GM13976 (cell line): ENCODE results near the gene CD1C.
"Not testable (repeated sequence)": the region's sequence is repeated elsewhere in the genome, so short reads cannot be mapped to it uniquely, and the experiment has no call there.

Experiments used
- DNase-seq: peaks from one replicate; pipeline ENCODE4 v3.0.0; 2012; ENCODE audit warnings: low spot score
- in situ Hi-C: fragments of 300-500 bp; cut with MboI; formaldehyde crosslinking; loops from one replicate; pipeline ENCODE4 v1.12.0; 2022; ENCODE audit warnings: low sequenced_read_pairs, mixed read lengths, inconsistent platforms; ENCODE audit not compliant: unreplicated experiment
- TF ChIP-seq, protein P1 (sequence below): IDR thresholded peaks from 2 replicates; pipeline ENCODE4 v1.5.1; 2012; ENCODE audit warnings: borderline replicate concordance, mild to moderate bottlenecking; ENCODE audit not compliant: insufficient read depth; ENCODE audit errors: extremely low read depth, missing control alignments, control extremely low read depth

CD1C gene

DNA sequence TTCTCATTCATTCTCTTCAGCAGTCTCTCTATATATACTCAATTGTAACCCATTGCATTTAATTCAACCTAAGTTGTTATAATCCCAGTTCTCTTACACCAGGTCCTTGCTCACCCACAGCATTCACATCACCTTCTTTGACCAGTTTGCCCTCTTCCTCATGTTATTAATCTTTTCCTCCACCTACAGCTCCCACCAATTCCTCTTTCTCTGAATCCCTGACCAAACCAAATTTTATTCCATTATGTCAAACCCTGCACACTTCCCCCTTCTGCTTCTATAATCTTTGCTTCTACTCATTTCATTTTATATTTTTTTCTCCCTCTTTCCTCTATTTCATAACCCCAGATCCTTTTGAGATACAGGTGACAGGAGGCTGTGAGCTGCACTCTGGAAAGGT lies 34.1 kb upstream of the CD1C start:
- in situ Hi-C loops = no loop called here
- no peak for DNase-seq
- TF ChIP-seq, protein P1, sequence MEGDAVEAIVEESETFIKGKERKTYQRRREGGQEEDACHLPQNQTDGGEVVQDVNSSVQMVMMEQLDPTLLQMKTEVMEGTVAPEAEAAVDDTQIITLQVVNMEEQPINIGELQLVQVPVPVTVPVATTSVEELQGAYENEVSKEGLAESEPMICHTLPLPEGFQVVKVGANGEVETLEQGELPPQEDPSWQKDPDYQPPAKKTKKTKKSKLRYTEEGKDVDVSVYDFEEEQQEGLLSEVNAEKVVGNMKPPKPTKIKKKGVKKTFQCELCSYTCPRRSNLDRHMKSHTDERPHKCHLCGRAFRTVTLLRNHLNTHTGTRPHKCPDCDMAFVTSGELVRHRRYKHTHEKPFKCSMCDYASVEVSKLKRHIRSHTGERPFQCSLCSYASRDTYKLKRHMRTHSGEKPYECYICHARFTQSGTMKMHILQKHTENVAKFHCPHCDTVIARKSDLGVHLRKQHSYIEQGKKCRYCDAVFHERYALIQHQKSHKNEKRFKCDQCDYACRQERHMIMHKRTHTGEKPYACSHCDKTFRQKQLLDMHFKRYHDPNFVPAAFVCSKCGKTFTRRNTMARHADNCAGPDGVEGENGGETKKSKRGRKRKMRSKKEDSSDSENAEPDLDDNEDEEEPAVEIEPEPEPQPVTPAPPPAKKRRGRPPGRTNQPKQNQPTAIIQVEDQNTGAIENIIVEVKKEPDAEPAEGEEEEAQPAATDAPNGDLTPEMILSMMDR = no peak

DNA sequence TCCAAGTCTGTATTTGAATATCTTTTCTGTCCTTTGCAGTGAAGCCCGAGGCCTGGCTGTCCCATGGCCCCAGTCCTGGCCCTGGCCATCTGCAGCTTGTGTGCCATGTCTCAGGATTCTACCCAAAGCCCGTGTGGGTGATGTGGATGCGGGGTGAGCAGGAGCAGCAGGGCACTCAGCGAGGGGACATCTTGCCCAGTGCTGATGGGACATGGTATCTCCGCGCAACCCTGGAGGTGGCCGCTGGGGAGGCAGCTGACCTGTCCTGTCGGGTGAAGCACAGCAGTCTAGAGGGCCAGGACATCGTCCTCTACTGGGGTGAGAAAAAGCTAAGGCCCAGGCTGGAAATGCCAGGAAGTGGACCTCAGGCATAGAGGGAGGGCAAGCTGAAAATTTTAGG lies 33.0 kb upstream of the CD1C start:
- DNase-seq, in situ Hi-C loops: not testable (repeated sequence)

DNA sequence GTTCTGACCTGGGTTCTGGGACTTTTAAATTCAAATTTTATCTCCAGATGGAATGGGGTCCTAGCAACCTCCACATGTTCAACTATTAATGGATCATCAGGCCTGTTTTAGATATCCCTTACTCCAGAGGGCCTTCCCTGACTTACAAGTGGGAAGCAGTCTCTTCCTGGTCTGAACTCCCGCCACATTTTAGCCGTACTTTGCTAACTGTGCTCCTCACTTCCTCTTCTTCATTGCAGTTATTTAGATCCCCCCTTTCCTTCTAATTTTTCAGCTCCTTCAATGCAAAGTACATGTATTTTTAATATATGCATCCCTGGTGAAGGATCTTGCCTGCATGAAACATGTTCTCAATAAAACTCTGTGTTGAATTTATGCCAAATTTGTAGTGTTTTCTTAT lies 31.8 kb upstream of the CD1C start:
- in situ Hi-C loops = no loop called here
- no peak for DNase-seq
- TF ChIP-seq, protein P1 = no peak

DNA sequence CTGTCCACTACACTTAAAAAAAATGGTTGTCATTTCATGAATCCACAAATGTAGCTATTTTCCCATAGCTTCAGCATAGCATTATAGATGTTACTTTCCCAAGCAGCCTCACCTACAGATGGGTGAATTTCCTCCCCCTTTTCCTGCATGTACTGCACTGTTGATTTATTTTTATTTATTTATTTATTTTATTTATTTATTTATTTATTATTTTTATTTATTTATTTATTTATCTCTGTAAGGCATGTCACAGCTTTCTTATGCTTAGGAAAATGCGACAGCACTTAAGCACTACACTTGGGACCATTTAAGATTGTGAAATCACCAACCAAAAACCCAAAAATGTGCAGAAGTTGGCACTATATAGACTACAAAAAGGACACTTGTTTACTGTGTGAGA lies 30.6 kb upstream of the CD1C start:
- DNase-seq = no peak
- in situ Hi-C loops = no loop called here
- TF ChIP-seq, protein P1 = no peak

DNA sequence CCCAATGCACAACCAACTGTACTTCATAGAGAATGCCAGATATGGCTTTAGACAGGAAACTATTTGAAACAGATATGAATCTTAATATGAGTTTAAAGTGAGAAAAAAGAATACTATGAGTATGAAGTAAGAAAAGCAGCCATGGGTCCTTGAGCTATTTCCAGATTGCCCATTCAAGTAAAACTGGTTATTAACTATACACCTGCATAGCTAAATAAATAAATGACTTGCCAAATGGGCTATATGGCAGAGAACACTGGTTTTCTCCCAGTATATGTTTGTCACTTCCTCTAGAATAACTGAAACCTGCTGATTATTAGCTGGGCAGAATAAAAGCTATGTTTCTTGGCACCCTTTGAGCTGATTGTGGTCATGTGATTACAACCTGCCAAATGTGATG lies 17.0 kb upstream of the CD1C start:
- TF ChIP-seq, protein P1 = no peak
- no peak for DNase-seq
- in situ Hi-C loops = no loop called here

DNA sequence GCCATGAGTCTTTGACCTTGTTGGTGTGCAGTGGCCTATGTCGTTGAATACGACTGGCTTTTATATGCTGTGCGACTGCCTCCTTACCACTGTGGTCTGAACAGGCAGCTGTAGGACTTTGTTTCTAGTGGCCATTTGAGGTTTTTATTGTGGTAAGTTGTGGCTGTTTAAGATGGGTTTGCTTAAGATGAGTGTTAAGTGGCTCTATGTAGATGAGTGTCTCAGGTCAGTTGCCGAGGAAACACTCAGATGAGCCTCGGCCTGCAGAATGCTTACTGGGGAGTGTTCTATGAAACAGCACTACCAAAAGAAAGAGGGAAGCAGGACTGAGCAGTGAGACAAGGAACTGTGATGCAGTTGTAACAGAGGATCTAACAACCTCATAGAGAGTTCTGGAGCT lies 14.9 kb upstream of the CD1C start:
- DNase-seq = no peak
- in situ Hi-C loops = no loop called here

DNA sequence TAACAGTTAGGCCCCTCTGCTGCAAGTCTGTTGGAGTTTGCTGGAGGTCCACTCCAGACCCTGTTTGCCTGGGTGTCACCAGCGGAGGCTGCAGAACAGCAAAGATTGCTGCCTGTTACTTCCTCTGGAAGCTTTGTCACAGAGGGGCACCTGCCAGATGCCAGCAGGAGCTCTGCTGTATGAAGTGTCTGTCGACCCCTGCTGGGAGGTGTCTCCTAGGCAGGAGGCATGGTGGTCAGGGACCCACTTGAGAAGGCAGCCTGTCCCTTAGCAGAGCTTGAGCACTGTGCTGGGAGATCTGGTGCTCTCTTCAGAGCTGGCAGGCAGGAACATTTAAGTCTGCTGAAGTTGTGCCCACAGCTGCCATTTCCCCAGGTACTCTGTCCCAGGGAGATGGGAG lies 7.3 kb upstream of the CD1C start:
- in situ Hi-C loops, DNase-seq: not testable (repeated sequence)

More for the DNA sequence above, 14.9 kb upstream of the CD1C start:
- TF ChIP-seq, protein P1 = no peak

DNA sequence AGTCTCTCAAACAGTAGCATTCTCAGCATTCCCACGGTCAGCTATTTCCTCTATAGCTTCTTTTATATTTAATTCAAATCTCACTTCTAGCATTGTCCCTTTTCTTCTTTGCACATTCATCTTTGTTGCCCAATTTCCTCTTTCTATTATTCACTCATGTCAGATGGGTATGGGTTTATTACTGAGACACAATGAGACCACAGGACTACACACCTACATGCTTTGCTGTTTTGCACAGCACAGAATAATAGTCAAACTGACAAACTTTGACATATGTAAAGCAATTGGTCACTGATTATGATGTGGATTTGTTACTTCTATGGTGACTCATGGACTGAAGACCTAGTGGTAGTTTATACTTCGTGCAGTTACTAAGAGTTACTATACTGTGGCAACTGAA lies 5.8 kb upstream of the CD1C start:
- in situ Hi-C loops = no loop called here
- TF ChIP-seq, protein P1 = no peak
- no peak for DNase-seq
